Stimulated activated naive CD8-positive, alpha-beta T cell treated with anti-CD3 and anti-CD28 coated beads, Interleukin-15, Interleukin-2, amounts not matched to agents 100 U/mL and 50 U/mL, for 24 hours (primary cell): ENCODE results near the gene SCYGR6.
"Not testable (repeated sequence)": the region's sequence is repeated elsewhere in the genome, so short reads cannot be mapped to it uniquely, and the experiment has no call there.

Source experiments
- ATAC-seq: fragments of 150-1000 bp; cut with Tn5 transposase; one replicate; pipeline ENCODE4 v1.10.0; 2021
- DNase-seq: peaks from one replicate; pipeline ENCODE4 v3.0.0; 2021

Gene SCYGR6, protein sequence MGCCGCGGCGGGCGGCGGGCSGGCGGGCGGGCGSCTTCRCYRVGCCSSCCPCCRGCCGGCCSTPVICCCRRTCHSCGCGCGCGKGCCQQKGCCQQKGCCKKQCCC

DNA sequence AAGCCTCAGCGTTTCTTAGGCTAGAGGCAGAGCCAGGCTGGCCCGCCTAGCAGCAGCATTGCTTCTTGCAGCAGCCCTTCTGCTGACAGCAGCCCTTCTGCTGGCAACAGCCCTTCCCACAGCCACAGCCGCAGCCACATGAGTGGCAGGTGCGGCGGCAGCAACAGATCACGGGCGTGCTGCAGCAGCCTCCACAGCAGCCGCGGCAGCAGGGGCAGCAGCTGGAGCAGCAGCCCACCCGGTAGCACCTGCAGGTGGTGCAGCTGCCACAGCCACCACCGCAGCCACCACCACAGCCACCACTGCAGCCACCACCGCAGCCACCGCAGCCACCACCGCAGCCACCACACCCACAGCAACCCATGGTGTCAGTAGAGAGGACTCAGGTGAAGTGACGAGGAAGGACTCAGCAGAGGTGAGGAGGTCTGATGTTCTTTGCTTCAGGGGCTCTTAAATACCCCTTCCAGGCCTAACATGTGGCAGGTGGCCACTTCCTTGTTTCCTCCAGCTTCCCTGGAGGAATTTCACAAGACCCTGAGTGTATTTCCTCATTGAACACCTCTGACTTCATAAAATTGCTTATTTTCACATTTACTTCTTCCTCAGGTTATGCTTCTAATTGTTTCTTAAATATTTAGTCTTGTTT is at the start of gene SCYGR6:
Gene SCYGR6 (minus strand): TSS at position 364 of the 646 bp plus-strand sequence. CDS start 0 bp downstream, at position 364.
- DNase-seq (no peak), ATAC-seq (no peak)

DNA sequence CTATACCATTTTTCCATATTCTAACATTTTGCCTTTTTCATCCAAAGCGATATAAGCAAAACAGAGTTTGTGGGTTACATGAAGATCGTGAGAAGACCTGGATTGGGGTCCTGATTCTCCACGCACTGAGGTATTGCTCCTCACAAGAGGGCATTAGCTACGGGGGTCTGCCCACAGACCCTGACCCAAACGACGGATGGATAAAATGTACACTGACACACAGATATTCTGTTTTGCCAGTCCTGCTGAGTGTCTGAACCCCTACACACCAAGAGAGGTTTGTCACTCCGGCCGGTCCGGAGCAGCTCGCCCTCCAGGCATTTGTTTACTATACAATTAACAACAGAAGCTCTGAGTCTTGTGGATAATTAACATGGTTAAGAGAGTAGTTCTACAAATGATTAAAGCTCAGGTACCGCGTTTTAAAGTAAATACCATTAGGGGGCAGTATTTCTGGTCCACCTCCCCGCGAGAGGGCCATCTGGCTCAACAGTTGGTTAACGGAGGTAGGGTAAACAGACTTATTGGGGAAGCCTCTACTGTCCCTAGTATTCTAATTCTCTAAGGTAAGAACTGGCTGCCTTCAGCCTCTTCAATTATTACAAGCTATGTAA is 49.6 kb upstream of the SCYGR6 start:
- no peak for ATAC-seq

DNA sequence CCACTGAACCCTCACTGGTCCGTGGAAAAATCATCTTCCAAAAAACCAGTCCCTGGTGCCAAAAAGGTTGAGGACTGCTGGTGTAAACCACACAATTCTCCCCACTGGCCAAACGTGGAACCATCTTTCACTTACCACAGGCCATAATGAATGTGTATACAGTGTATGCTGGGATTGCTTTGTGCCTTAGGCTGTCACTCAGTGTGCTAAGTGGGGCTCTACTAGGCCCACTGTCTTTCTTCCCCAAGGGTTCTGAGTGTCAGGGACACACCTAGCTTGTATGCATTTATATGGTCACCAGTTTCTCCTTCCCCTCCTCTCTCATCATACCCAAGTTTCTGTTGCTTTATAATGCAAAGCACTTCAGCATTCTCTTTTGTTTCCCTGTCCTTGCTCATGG is 48.4 kb upstream of the SCYGR6 start:
- no peak for ATAC-seq
- DNase-seq: no peak

More for the DNA sequence above, 49.6 kb upstream of the SCYGR6 start:
- no peak for DNase-seq

DNA sequence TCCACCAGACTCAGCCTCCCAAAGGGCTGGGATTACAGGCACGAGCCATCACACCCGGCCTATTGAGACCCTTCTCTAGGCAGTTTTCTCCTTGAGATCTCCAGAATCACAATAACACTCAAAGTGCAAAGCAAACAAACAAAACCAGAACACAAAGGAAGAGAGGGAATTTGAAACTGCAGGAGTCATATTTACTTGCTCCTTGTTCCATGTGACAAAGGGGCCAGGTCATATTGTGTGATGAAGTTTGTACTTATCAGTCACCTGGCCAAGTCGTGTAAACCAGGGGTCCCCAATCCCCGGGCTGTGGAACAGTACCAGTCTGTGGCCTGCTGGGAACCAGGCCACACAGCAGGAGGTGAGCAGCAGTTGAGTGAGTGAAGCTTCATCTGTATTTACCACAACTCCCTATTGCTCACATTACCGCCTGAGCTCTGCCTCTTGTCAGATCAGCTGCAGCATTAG is 47.7 kb upstream of the SCYGR6 start:
- no peak for DNase-seq
- ATAC-seq: no peak

DNA sequence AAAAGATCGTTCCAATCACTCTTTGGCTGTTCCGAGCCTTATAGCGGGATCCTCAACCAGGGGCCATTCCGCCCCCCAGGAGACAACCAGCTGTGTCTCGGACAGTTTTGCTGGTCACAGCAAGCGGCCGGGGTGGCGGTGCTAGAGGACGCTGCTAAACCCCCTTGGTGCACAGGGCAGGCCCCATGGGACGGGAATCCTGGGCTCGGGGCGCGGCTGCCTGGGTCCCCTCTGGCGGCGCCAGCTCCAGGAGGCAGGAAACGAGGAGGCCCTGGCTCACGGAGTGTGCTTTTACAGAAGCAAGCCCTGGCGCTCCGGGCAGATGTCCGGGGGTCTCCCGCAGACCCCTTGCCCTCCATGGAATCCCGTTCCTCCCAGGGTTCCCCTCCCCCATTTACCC is 43.3 kb upstream of the SCYGR6 start:
- ATAC-seq: no peak

DNA sequence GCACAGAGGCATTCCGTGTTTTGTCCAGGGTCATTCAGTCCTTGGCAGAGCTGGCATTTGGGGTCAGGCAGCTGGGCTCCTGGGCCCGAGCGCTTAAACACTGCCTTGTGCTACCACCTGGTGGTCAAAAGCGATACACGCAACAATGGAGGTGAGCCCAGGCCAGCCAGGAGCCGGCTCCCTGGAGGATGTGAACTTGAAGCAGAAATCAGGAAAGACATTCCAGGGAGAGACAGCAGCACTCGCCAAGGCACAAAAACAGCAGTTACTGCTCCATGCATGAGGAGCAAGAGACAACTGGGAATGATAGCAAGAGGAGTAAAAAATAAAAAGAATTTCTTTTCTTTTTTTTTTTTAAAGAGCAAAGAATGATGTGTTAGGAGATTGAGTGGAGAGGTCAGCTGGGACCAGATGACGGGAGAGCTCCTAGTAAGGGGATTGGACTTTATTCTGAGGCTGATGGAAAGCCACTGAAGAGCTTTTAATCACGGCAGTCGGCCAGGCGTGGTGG is 41.9 kb upstream of the SCYGR6 start:
- DNase-seq: peak; percentile 73

More for the DNA sequence above, 43.3 kb upstream of the SCYGR6 start:
- no peak for DNase-seq

DNA sequence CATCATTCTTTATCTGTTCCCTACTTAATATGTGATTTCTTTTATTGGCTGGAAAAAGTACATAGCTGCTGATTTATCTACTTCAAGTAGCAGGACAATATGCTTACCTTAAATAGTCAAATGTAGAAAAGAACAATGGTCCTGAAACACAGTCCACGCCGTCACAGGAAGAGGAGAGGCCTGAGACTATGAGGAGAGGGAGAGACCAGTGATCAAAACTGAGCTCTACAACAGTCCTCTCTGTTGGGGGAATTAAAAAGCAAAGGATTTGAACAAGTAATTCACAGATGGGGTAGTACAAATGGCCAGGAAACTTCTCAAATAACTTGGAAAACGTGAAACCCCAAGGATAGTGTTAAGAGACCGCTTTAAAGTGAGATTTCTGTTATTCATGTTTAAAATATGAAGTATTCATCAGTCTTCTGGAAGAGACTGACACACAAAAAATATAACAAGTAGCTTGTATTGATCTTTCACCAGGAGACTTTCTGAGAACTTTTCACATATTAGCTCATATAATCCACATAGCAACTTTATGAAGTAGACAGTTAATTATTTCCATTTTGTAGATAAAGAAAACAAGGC is 41.3 kb upstream of the SCYGR6 start:
- ATAC-seq (no peak), DNase-seq (no peak)

More for the DNA sequence above, 41.9 kb upstream of the SCYGR6 start:
- ATAC-seq: peak; percentile 91

DNA sequence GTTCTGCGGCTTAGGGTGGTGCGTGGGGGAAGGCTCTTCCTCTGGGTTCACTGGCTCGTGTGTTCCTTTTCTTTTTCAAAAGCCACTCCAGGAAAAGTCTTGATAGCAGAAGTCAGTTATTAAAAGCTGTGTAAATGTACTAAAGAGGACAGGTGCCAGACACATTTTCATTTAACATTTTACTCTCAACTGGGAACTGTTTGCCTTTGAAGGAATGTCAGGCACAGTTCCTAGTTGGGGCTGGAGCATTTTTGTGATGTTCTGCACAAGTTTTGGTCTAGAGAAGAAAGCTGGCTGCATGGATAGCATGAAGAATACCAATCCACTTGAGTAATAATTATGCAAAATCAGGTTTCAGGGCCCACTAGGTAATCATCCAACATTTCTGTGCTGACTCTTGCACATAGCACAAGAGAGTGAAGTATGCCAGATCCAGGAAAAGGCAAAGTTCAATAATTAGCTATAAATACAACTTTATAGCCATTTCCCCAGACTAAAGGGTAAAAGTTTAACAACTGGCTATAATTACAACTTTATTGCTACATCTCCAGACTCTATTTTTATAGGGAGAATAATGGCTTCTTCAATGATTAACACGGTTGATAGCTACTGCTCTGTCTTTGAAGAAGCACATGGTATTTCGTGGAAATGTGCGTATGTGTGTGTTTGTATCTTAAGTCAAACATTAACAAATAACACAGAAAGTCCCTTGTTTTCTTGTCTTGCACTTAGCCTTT is 37.4 kb upstream of the SCYGR6 start:
- ATAC-seq (no peak), DNase-seq (no peak)

DNA sequence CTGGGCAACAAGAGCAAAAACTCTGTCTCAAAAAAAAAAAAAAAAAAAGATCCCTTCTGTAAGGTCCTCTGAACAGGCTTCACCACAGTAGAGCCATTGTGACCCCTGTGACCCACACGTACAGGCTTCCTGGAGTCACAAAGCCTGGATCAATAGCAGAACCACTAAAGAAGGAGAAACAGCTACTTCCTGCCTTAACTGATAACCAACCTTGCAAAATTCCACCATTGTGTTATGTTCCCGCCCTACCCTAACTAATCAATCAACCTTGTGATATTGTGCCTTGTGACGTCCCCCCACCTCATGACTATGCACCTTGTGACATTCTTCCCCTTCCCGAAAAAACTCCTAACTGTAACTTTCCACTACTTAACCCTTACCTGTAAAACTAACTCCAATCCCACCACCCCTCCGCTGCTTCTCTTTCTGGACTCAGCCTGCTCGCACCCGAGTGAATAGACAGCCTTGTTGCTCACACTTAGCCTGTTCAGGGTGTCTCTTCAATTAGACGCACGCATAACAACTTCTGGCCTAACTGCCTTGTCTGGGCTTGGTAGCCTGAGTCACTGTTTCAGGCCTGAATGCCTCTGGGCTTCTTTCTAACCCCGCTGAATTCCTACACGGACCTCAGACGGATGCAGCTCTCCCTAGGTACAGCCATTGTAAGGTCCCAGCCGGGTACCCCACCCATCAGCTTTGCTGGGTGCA is 35.0 kb upstream of the SCYGR6 start:
- ATAC-seq (no peak), DNase-seq (no peak)

DNA sequence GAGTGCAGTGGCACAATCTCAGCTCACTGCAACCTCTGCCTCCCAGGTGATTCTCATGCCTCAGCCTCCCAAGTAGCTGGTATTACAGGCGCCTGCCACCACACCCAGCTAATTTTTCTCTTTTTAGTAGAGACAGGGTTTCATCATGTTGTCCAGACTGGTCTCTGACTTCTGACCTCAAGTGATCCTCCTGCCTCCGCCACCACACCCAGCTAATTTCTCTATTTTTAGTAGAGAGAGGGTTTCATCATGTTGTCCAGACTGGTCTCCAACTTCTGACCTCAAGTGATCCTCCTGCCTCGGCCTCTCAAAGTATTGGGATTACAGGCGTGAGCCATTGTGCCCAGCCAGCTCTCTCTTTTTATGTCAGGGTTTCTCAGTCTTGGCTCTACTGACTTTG is 31.7 kb upstream of the SCYGR6 start:
- not testable (repeated sequence) for DNase-seq

DNA sequence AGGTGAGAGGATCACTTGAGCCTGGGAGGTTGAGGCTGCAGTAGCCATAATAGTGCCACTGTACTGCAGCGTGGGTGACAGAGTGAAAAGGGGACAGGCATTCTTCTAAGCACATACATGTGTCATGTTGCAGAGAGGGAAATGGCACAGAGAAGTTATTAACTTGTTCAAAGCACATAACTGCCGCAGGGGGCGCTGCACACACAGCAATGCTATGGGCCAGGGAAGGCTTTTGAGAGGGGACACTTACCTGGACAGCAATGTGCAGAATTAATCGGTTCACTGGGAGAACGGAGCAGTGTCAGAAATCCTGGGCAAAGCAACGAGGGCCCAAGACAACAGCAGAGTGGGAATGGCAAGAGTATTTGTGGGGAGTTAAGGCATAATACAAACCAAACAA is 23.5 kb upstream of the SCYGR6 start:
- ATAC-seq: peak; percentile 23
- DNase-seq: no peak

More for the DNA sequence above, 31.7 kb upstream of the SCYGR6 start:
- not testable (repeated sequence) for ATAC-seq

DNA sequence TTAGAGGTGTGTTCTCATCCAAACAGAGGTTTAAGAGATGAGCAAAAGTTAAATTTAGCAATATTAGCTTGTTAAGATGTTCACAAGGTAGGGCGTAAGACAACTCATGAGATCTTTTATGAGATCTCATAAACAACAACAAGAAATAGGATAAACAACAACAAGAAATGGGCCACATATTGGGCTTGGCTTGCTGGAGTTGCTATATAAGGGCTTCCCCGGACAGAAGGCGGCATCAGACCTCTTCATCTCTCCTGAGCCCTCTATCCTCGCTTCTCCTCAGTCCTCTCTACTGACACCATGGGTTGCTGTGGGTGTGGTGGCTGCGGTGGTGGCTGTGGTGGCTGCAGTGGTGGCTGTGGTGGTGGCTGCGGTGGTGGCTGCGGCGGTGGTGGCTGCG is 21.0 kb upstream of the SCYGR6 start, which contains the start of gene SCYGR8:
Gene SCYGR8 (plus strand): TSS at position 301 of the 400 bp plus-strand sequence. CDS start 0 bp downstream, at position 301.
- no peak for ATAC-seq
- no peak for DNase-seq

DNA sequence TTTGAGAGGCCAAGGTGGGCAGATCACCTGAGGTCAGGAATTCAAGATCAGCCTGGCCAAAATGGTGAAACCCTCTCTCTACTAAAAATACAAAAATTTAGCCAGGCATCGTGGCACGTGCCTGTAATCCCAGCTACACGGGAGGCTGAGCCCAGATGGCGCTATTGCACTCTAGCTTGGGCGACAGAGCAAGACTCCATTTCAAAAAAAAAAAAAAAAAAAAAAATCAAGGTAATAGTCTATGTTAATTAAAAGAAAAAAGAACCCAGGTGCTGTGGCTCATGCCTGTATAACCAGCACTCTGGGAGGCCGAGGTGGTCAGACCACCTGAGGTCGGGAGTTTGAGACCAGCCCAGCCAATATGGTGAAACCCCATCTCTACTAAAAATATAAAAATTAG is 16.1 kb upstream of the SCYGR6 start:
- not testable (repeated sequence) for DNase-seq, ATAC-seq

DNA sequence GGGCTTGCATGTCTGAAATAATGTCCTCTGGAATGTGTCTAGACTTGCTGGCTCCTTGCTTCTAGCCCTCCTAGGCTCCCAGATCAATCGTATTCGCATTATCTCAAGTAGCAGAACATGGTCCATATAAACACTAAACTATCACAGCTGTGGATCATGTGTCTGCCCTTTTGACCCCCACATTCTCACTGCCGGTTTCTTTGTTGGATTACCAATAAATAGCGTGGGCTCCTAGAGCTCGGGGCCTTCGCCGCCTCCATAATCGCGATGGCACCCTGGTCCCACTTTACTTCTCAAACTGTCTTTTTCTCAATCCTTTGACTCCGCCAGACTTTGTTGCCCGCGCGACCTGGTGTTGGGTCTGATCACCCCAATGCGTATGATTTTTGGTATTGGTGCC is 14.8 kb upstream of the SCYGR6 start:
- DNase-seq (no peak), ATAC-seq (no peak)

DNA sequence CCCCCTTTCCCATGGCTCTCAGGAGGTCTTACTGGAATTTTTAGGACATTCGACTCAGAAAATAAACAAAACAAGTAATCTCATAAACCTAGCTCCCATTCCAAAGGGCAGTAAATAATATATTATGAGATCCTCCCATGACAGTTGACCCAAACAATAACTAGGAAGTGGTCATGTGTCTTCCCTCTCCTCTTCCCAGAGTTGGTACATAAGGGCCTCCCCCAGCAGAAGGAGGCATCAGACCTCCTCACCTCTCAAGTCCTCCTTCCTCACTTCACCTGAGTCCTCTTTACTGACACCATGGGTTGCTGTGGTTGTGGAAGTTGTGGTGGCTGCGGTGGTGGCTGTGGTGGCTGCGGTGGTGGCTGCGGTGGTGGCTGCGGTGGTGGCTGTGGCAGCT is 3.5 kb upstream of the SCYGR6 start, which contains the start of gene SCYGR7:
Gene SCYGR7 (plus strand): TSS at position 301 of the 400 bp plus-strand sequence. CDS start 0 bp downstream, at position 301.
- ATAC-seq (no peak), DNase-seq (no peak)

DNA sequence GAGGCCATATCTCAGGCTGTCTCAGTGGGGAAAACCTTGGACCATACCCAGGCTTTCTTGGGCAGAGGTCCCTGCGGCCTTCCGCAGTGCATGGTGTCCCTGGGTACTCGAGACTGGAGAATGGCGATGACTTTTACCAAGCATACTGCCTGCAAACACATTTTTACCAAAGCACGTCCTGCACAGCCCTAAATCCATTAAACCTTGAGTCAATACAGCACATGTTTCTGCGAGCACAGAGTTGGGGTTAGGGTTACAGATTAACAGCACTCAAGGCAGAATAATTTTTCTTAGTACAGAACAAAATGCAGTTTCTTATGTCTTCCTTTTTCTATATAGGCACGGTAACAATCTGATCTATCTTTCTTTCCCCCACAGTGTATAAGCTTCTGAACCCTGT is 1.7 kb downstream of the SCYGR6 start:
- not testable (repeated sequence) for ATAC-seq

DNA sequence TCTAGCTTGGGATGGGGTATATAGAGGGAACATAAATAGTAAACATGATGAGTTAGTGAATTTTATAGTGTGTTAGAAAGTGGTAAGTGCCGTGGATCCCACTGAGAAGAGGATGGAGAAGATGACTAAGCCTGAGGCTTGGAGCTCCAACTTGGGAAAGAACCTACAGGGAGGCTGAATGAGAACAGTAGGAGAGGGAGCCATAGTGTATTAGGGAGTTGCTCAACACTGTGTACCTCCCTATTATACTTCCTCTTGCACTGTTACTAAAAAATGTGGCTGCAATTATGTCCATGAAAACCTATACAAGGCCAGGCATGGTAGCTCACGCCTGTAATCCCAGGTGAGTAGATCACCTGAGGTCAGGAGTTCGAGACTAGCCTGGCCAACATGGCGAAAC is 3.9 kb downstream of the SCYGR6 start:
- no peak for DNase-seq
- no peak for ATAC-seq

More for the DNA sequence above, 1.7 kb downstream of the SCYGR6 start:
- not testable (repeated sequence) for DNase-seq

DNA sequence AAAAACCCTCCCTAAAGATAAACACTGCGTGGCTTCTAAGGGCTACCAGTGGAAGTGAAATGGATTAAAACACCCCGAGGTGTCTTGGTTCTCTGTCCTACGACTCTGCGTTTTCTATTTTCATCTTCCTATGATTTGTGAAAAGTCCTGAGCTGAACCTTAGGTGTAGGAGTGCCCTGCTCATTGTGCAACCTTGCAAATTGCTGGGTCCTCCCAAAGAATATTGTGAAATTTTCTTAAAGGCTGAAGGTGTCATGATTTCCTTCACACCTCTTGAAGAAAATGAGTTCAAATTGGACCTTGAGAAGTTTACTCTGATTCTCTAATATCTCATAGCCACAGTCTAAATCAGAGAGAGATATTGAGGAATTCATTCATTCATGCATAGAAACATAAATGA is 4.9 kb downstream of the SCYGR6 start:
- ATAC-seq: no peak
- no peak for DNase-seq

DNA sequence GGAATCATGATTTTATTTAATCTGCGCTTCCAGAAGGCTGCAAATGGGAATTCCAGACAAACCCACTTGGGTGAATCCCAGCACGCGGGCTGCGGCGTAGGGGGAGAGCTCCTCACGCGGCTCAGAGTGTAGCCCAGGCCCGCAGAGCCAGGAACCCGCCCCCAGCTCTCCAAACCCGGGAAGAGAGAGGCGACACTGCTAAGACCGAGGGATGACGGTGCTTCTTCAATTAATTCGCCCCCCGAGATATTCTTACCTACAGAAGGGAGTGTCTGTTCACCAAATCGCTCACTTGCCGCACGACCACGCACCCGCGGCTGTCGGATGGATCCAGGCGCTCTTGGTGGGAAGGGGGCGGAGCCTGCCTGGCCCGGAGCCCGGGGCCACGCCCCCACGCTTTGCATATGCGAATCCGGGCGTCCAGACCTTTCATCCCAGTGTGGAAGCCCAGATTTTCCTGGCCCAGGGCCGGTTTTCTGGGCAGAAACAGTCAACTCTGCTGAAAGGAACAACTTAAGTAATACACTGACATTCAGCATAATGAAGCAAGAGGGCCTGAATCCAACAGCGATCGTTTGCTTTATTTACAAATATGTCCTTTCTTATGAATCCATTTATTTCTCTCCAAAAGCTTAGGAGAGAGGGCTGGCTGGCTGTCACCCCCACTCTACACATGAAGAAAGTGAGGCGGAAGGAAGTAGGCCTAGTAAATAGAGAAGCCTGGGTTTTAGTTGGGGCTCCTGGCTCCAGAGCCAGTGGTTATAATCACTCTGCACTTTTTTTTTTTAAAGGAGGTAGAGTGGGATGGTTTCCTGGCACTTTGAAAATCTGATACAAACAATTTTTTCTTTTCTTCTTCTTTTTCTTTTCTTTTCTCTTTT is 6.6 kb downstream of the SCYGR6 start, which contains the start of gene SLC19A3:
Gene SLC19A3 (minus strand): TSS at position 342 of the 881 bp plus-strand sequence. CDS start 15,710 bp downstream, outside the sequence.
- DNase-seq (peak; percentile 13), ATAC-seq (no peak)

DNA sequence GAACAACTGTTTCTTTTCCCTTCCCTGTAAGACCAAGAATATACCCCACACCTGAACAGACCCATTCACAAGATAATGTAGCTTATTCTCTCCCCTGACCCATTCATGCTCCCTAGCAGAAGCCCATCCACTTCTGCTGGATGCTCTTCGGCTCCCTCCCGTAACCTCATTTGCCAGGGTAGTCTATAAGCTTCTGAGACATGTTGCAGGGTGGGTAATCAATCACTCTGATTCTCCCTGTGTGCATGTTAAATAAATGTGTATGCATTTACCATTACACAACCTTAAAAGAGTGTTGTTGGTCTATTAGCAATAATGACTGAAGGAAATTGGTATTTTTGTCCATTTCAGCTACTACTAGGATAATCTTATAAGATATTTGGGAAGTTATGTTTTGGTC is 8.1 kb downstream of the SCYGR6 start:
- ATAC-seq (no peak), DNase-seq (no peak)
